ENCODE data around the gene ZAP70.
A peak's percentile ranks its signal among the peaks of the same experiment; 100 is the strongest.

Gene ZAP70

GRCh38 chr2:97718051-97718882, 4.9 kb downstream of the ZAP70 start:
- DNase-seq = peak; percentile 52

GRCh38 chr2:97718942-97719341, 5.6 kb downstream of the ZAP70 start:
- DNase-seq = no peak

GRCh38 chr2:97719362-97720155, 6.2 kb downstream of the ZAP70 start:
- DNase-seq = no peak

GRCh38 chr2:97720746-97721145, 7.4 kb downstream of the ZAP70 start:
- DNase-seq = no peak

- DNase-seq = no peak
Observed at GRCh38 chr2:97722227-97722626, 8.9 kb downstream of the ZAP70 start.

GRCh38 chr2:97723156-97724072, 10.0 kb downstream of the ZAP70 start:
- no peak for DNase-seq

- no peak for DNase-seq
Observed at GRCh38 chr2:97724073-97724410, 10.7 kb downstream of the ZAP70 start.

GRCh38 chr2:97724501-97724900, 11.1 kb downstream of the ZAP70 start:
- no peak for DNase-seq

GRCh38 chr2:97724946-97725688, 11.7 kb downstream of the ZAP70 start:
- no peak for DNase-seq

GRCh38 chr2:97726261-97727064, 13.1 kb downstream of the ZAP70 start:
- DNase-seq = no peak

- DNase-seq = no peak
Observed at GRCh38 chr2:97727296-97727695, 13.9 kb downstream of the ZAP70 start.

- no peak for DNase-seq
Observed at GRCh38 chr2:97728091-97728731, 14.8 kb downstream of the ZAP70 start.

- DNase-seq = no peak
Observed at GRCh38 chr2:97730245-97730644, 16.9 kb downstream of the ZAP70 start.

GRCh38 chr2:97731274-97732020, 18.1 kb downstream of the ZAP70 start:
- DNase-seq = no peak

GRCh38 chr2:97732436-97733340, 19.3 kb downstream of the ZAP70 start:
- DNase-seq = no peak

GRCh38 chr2:97733341-97734035, 20.1 kb downstream of the ZAP70 start:
- DNase-seq = no peak

GRCh38 chr2:97734061-97735051, 21.0 kb downstream of the ZAP70 start:
- DNase-seq = no peak

Data from effector CD8-positive, alpha-beta T cell (primary cell).